Activated naive CD4-positive, alpha-beta T cell treated with anti-CD3 and anti-CD28 coated beads, Interleukin-2, amount 50 U/mL, for 72 hours (primary cell): ENCODE results near the gene INHBA. TPM values are rescaled to one million over a fixed set of nuclear protein-coding genes. Genes with fewer than 3 reads are reported as not detected.

Experiments
- ATAC-seq, 2 donors: fragments of 150-1000 bp; cut with Tn5 transposase; 2 replicates each; pipeline ENCODE4 v1.10.0; 2021; ENCODE audit warnings: mild to moderate bottlenecking in 2 of 2, moderate library complexity in 2 of 2
- DNase-seq, 2 donors: peaks; one replicate each; pipeline ENCODE4 v3.0.0; 2021 to 2022; ENCODE audit warnings: low spot score in 2 of 2
- H3K27ac Mint-ChIP-seq, 2 donors: one replicate each; pipeline ENCODE4 v1.8.0; 2022; ENCODE audit warnings: mild to moderate bottlenecking in 2 of 2, mixed read lengths in 2 of 2
- H3K36me3 Mint-ChIP-seq, 2 donors: one replicate each; pipeline ENCODE4 v1.8.0; 2022; ENCODE audit warnings: mixed read lengths in 2 of 2
- H3K9me3 Mint-ChIP-seq, 2 donors: one replicate each; pipeline ENCODE4 v1.8.0; 2022; ENCODE audit warnings: mixed read lengths in 2 of 2
- total RNA-seq, 2 donors: library from RNA; stranded (reverse); gene quantifications; one replicate each; pipeline ENCODE4 v1.2.3, GENCODE V29; 2022

The INHBA gene
- total RNA-seq, result under 1 TPM; 0.12 to 0.77 TPM

DNA sequence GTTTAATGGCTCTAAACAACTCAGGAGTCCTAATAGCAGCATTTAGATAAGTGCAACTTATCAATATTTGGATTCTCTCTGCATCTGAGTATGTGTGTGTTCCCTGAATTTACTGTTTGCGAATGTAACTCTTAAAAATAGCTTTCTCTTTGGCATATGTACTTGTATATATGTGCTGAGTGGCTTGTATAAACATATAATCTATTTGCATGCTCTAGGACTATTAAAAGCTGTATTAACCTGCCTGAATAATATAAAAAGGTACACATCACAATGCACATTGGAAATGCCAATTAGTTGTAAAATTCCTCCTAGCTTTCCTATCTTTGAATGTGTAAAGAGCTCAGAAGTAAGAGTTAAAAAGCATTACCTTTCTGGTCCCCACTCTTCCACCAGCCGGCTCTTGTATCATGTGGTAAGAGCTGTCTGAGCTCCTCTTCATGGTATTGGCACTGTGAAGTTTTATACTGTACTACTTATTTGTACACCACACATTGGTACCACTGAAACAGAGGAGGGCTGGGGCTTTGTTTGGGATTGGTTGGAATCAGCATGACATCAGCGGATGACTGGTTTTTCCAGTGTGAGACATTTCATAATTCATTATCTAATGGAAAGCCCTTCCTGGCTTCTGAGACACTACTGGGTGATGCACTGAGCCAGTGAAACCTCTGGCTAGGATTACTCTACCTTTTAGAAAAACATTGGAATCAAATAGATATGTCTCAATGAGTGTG, at the start of gene INHBA:
Gene INHBA (minus strand): TSS at position 456 of the 737 bp plus-strand sequence. CDS start 2,716 bp downstream, outside the sequence.
- H3K27ac Mint-ChIP-seq, result no peak within 1 kb of the TSS
- peaks cover 0 to 3% of the 10 kb centered on the region in 2 donors for H3K36me3 Mint-ChIP-seq
- DNase-seq (no peak), ATAC-seq (no peak)
- no peaks in the 10 kb centered on the region for H3K9me3 Mint-ChIP-seq

DNA sequence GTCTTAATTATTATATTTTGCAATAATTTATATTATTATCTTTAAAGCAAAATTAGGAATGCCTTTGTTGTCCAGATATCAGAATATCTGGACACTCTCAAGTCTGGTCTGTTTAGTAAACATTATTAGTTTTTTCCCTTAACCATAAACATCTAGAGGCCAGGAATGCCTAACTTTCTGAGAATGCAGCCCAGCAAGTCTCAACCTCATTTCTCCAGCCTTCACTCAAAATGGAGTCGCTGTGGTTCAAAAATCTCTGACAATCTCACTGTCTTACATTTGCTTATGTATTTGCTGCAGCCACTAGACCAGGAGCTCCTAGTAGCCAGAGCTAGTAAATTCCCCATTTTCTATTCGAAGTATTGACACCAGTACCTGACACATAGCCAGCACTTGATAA, 49.7 kb upstream of the INHBA start:
- no peak for ATAC-seq
- Mint-ChIP-seq H3K27ac (no peak overlapping the region), H3K36me3 (peaks cover 0 to 7% of the 10 kb centered on the region in 2 donors), H3K9me3 (peaks cover 4 to 20% of the 10 kb centered on the region in 2 donors)
- DNase-seq, result no peak

- DNase-seq, result no peak
- no peak for ATAC-seq
- no peaks in the 10 kb centered on the region for H3K36me3 Mint-ChIP-seq
- peaks cover 4 to 20% of the 10 kb centered on the region in 2 donors for H3K9me3 Mint-ChIP-seq
- no peak overlapping the region for H3K27ac Mint-ChIP-seq
These were observed 48.0 kb upstream of the INHBA start for GRCh38 chr7:41750661-41751540.

DNA sequence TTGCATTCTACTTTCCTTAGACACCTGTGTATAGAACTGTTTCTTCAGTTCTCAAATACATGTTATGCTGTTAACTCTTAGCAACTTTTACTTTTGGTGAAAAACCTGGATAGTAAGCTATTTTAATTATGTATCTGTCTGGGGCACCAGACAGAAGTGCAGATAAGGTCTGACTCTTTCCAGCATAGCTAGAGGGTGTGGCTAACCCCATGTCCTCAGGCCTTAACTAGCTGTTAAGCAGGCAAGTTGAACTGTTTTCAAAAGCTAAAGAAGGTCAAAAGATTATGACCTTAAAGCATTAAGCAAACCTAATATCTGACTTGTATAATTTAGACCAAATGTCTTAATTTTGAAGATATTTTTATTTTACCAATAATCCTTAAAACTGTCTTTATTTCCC, 45.1 kb upstream of the INHBA start:
- no peak for ATAC-seq
- H3K36me3 Mint-ChIP-seq, result peaks cover under 1 to 16% of the 10 kb centered on the region in 2 donors

DNA sequence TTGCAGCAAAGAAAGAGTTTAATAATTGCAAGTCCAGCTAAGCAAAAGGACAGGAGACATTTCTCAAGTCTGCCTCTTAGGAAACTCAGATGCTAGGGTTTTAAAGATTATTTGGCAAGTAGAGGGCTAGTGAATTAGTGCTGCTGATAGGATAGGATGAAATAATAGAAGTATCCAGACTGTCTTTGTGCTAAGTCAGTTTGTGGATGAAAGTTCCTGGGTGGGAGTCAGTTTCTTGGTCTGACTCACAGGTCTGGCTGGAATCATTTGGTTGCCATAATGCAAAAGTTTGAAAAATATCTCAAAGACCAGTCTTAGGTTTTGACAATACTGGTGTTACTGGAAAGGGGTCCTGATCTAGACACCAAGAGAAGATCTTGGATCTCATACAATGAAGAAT, 42.6 kb upstream of the INHBA start:
- no peak overlapping the region for H3K27ac Mint-ChIP-seq
- H3K9me3 Mint-ChIP-seq, result peaks cover 25 to 37% of the 10 kb centered on the region in 2 donors
- H3K36me3 Mint-ChIP-seq, result peaks cover 10 to 30% of the 10 kb centered on the region in 2 donors

More for the DNA sequence above, 45.1 kb upstream of the INHBA start:
- DNase-seq, result no peak
- H3K27ac Mint-ChIP-seq, result no peak overlapping the region
- H3K9me3 Mint-ChIP-seq, result peaks cover 20 to 30% of the 10 kb centered on the region in 2 donors

DNA sequence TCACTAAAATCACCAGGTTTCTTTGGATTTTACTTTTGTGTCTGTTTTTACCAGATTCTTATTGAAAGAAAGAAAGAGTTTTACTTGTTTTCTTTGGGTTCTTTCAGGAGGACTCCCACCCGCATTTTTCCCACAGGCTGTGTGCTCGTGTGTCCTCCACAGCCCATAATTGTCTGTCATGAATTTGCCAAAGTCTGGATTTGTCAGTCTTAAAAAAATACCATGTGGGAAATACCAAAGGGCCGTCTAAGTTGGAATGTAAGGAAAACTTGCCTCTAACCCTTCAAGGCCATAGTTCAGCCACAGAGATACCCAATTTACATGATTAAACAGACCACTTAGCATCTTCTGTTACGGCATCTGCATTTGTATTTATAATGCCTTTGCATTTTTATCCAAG, 41.3 kb upstream of the INHBA start:
- peaks cover 10 to 30% of the 10 kb centered on the region in 2 donors for H3K36me3 Mint-ChIP-seq
- H3K9me3 Mint-ChIP-seq, result peaks cover 25 to 37% of the 10 kb centered on the region in 2 donors

More for the DNA sequence above, 42.6 kb upstream of the INHBA start:
- ATAC-seq (no peak), DNase-seq (no peak)

GRCh38 chr7:41742401-41743020, 39.6 kb upstream of the INHBA start:
- no peak for ATAC-seq
- Mint-ChIP-seq H3K27ac (no peak overlapping the region), H3K9me3 (peaks cover 25 to 31% of the 10 kb centered on the region in 2 donors), H3K36me3 (peaks cover 10 to 30% of the 10 kb centered on the region in 2 donors)
- no peak for DNase-seq

More for the DNA sequence above, 41.3 kb upstream of the INHBA start:
- H3K27ac Mint-ChIP-seq, result no peak overlapping the region
- ATAC-seq (no peak), DNase-seq (no peak)

- Mint-ChIP-seq H3K9me3 (peaks cover 16 to 19% of the 10 kb centered on the region in 2 donors), H3K36me3 (peaks cover 10 to 20% of the 10 kb centered on the region in 2 donors), H3K27ac (no peak overlapping the region)
- DNase-seq, result no peak
- no peak for ATAC-seq
These were observed 35.9 kb upstream of the INHBA start for GRCh38 chr7:41738806-41739205.

DNA sequence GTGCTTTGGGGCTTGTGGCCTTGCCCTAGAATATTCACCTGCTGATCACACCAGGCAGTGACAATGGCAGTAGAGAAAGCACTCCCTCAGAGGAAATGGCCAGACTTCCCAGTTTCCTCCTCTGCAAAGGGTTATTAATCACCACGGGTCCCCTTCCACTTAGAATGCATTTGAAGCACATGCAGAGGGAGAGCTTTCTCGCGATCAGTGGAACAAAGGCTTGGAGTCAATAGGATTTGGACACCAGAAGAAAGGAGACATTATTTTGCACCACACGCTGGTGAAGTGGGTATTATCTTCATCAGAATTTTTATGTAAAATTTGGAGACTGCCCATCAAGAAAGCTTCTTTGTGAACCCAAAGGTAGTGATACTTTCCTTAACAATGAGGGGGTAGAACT, 35.4 kb upstream of the INHBA start:
- peaks cover 14 to 15% of the 10 kb centered on the region in 2 donors for H3K9me3 Mint-ChIP-seq
- ATAC-seq (no peak), DNase-seq (no peak)
- H3K36me3 Mint-ChIP-seq, result peaks cover 10 to 15% of the 10 kb centered on the region in 2 donors
- no peak overlapping the region for H3K27ac Mint-ChIP-seq

DNA sequence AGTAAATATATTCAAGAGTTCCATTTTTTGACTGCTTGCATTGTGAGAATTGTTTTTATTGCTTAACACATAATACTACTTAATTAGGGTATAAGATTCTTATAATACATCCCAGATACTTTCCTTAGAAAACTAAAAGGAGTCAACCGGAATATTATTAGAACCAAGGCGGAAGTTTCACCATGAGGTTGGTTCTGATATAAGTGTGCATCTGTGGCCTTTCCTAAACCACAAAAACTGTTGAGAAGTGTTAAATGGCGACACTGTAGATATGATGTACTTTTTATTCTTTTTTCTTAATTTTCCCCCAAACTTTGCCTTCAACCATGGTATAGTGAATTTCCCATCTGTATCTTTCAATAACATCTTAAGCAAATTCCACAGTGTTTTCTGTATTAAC, 32.3 kb upstream of the INHBA start:
- peaks cover 0 to 10% of the 10 kb centered on the region in 2 donors for H3K9me3 Mint-ChIP-seq
- no peak for DNase-seq
- no peaks in the 10 kb centered on the region for H3K36me3 Mint-ChIP-seq
- ATAC-seq, result no peak
- no peak overlapping the region for H3K27ac Mint-ChIP-seq

- ATAC-seq, result no peak
- Mint-ChIP-seq H3K9me3 (peaks cover 0 to 10% of the 10 kb centered on the region in 2 donors), H3K36me3 (no peaks in the 10 kb centered on the region), H3K27ac (no peak overlapping the region)
- DNase-seq, result no peak
These were observed 30.0 kb upstream of the INHBA start for GRCh38 chr7:41732843-41733306.

- H3K27ac Mint-ChIP-seq, result no peak overlapping the region
- H3K9me3 Mint-ChIP-seq, result peaks cover 0 to 10% of the 10 kb centered on the region in 2 donors
- DNase-seq (no peak), ATAC-seq (no peak)
- H3K36me3 Mint-ChIP-seq, result no peaks in the 10 kb centered on the region
These were observed 29.5 kb upstream of the INHBA start for GRCh38 chr7:41732436-41732785.

DNA sequence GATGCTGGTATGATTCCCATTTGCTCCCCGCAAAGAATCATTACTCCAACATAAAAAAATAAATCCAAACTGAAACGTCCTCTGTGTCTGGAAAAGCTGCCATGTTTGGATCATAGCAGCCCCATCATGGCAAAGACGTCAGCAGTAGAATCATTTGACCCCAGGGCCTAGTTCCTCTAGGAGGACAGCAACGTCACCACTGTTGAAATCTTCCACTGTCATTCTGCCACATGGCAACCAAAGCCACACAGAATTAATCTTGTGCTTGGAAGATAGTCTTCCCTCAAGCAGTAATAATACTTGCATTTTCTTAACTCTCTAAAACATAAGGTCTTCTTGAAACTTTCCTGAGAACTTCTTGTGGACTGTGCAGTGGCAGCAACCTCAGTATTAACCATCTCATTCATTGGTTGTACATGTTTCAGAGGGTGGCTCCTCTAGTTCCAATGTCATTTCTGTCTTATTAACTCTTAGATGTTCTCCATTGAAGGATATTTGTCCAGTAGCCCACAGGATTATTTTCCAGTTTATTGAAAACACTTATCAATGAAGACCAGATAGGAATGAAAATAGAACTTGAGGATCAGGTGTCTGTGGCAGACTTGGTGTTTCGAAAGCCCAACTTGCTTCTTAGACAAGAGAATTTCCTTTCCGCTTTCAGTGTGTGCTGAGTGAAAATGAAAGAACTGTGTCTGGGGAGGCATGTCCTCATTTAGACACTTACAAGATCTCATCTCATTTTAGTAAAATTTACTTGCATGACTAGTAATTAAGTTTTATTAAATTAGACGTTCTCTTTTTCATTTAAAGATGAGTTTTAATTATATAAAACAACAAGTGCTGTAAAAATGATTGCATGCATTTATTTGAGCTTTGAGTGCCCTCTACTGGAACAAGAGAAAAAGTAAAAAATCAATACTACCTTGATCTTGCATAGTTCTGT, 28.9 kb upstream of the INHBA start:
- DNase-seq, result no peak
- ATAC-seq, result no peak
- Mint-ChIP-seq H3K9me3 (peaks cover 0 to 10% of the 10 kb centered on the region in 2 donors), H3K36me3 (no peaks in the 10 kb centered on the region), H3K27ac (no peak overlapping the region)

DNA sequence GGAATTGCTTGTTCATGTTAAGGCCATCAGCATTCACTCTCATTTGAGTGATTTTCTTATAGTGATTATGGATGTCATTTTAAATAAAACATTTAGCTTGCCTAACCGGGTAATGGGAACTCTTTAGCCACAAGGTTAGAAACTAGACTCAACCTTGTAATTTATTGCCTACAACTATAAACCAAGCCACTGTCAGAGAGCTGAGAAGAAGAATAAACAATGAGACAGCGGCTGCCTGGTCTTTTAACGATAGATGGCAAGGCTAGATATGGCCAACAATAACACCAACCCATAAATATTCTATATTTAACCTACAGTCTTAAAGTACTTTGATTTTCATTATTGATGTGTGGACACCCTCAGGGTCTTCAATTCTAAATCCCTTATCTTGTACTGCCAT, 27.8 kb upstream of the INHBA start:
- no peaks in the 10 kb centered on the region for H3K36me3 Mint-ChIP-seq
- no peak for DNase-seq
- H3K27ac Mint-ChIP-seq, result no peak overlapping the region
- H3K9me3 Mint-ChIP-seq, result peaks cover 0 to 10% of the 10 kb centered on the region in 2 donors
- no peak for ATAC-seq

GRCh38 chr7:41730161-41730560, 27.3 kb upstream of the INHBA start:
- DNase-seq, result no peak
- H3K9me3 Mint-ChIP-seq, result peaks cover 0 to 10% of the 10 kb centered on the region in 2 donors
- no peak for ATAC-seq
- no peak overlapping the region for H3K27ac Mint-ChIP-seq
- no peaks in the 10 kb centered on the region for H3K36me3 Mint-ChIP-seq

GRCh38 chr7:41729059-41729458, 26.2 kb upstream of the INHBA start:
- Mint-ChIP-seq H3K36me3 (no peaks in the 10 kb centered on the region), H3K9me3 (peaks cover 0 to 10% of the 10 kb centered on the region in 2 donors), H3K27ac (no peak overlapping the region)
- ATAC-seq (no peak), DNase-seq (no peak)
